ENCODE results near the gene LRMDA. TPM values are rescaled to one million over a fixed set of nuclear protein-coding genes. Genes with fewer than 3 reads are reported as not detected.

LRMDA gene
- total and polyA plus RNA-seq, 2 of the 4 experiments (the other 2 are of a cell fraction) = 0.07 TPM; not detected in 1

DNA sequence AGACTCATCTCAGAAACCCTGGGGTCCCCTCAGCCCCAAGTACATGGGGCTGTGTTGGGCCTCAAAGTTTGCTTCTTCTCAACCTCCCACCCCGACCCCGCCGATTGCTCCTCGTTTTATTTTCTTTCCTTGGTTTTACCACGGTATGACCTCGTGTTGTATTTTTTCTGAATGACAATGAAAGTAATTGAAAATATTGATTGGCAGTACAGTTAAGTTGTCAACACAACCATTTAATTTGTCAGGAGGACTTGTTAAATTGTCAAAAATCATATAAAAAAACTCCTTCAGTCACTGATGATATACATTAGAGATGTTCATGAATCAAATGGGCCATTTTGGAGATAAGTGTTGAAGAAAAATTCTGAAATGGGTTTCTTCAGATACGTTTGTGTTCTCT is 520.7 kb downstream of the LRMDA start:
- no CpG with 5 or more reads among the region's 7 CpGs for WGBS, 2 experiments (ENCODE audit: extremely low coverage in 2 of 2, insufficient read length in 1 of 2)
- Histone ChIP-seq H3K36me3 (ENCODE audit: control insufficient read depth, insufficient read depth, low read length) (no peaks in the 10 kb centered on the region), H3K27ac (ENCODE audit: insufficient read depth, low read length) (no peak overlapping the region), H3K23ac (ENCODE audit: low read depth, low read length) (no peak overlapping the region), H3K4ac (ENCODE audit: low read depth, low read length) (no peak overlapping the region), H3K14ac (replicated peaks; ENCODE audit: low read depth, low read length) (no peak overlapping the region), H2AFZ (replicated peaks; ENCODE audit: low read length, poor library complexity) (no peak overlapping the region), H3K56ac (ENCODE audit: extremely low read depth, insufficient read depth, low read length) (no peak overlapping the region), H3K4me1 (ENCODE audit: control insufficient read depth, insufficient read depth, low read length) (no peaks in the 10 kb centered on the region), H3K9ac (ENCODE audit: low read depth, low read length) (no peak overlapping the region), H4K91ac (ENCODE audit: insufficient read depth, low read depth, low read length) (no peak overlapping the region), H3K9me1 (ENCODE audit: insufficient read depth, low read length) (no peaks in the 10 kb centered on the region), H2AK9ac (replicated peaks; ENCODE audit: low read depth, low read length, poor library complexity) (no peak overlapping the region), H4K8ac (ENCODE audit: low read depth in 2 of 2, low read length in 2 of 2) (no peak overlapping the region), H4K5ac (ENCODE audit: low read depth, low read length) (no peak overlapping the region), H3K9me3 (ENCODE audit: control insufficient read depth, insufficient read depth, low read length) (no peaks in the 10 kb centered on the region), H3K79me1 (ENCODE audit: low read depth in 1 of 2, low read length in 2 of 2) (no peaks in the 10 kb centered on the region), H3K4me2 (ENCODE audit: low read depth, low read length) (no peak overlapping the region), H4K20me1 (ENCODE audit: insufficient read depth, low read length) (no peaks in the 10 kb centered on the region), H3K27me3 (ENCODE audit: control insufficient read depth, insufficient read depth, low read length) (peaks cover 4% of the 10 kb centered on the region; the same call in 1 of the 2 replicates), H2BK5ac (ENCODE audit: low read depth, low read length, poor library complexity, severe bottlenecking) (no peak overlapping the region), H3K4me3 (ENCODE audit: insufficient read depth, low read depth, low read length) (no peak overlapping the region), H2BK120ac (ENCODE audit: low read depth, low read length) (no peak overlapping the region), H2BK15ac (ENCODE audit: low read depth, low read length) (no peak overlapping the region), H3K18ac (ENCODE audit: low read depth, low read length) (no peak overlapping the region), H2BK20ac (ENCODE audit: low read depth, low read length) (no peak overlapping the region), H2AK5ac (ENCODE audit: low read depth, low read length) (no peak overlapping the region)
- no TSS peak for BruUV-seq (replicated peaks)
- intact Hi-C loops (cut with micrococcal nuclease) = no loop called here
- DNase-seq = no peak
- CTCF ChIA-PET = no interaction called here
- dilution Hi-C loops (cut with HindIII; ENCODE audit: low sequenced_read_pairs, unreplicated experiment) = no loop called here
- POLR2A ChIA-PET (ENCODE audit: unreplicated experiment) = no interaction called here
- TF ChIP-seq SMC3 (IDR thresholded peaks at IDR 0.05; ENCODE audit: low read depth, low read length) (no peak), MAZ (IDR thresholded peaks at IDR 0.05; ENCODE audit: borderline replicate concordance, low read depth, low read length) (no peak), MAFK (IDR thresholded peaks at IDR 0.05; ENCODE audit: low read depth, low read length) (no peak), POLR2A (IDR thresholded peaks at IDR 0.05; ENCODE audit: low read depth, low read length) (no peak), MXI1 (IDR thresholded peaks at IDR 0.05; ENCODE audit: borderline replicate concordance, low read depth, low read length) (no peak), RFX5 (IDR thresholded peaks at IDR 0.05; ENCODE audit: low read depth, low read length) (no peak), NFE2L2 (IDR thresholded peaks at IDR 0.05; ENCODE audit: low read depth, low read length) (no peak), CEBPB (IDR thresholded peaks at IDR 0.05; ENCODE audit: low read depth, low read length) (no peak), CHD1 (IDR thresholded peaks at IDR 0.05; ENCODE audit: low read depth, low read length) (no peak), RCOR1 (IDR thresholded peaks at IDR 0.05; ENCODE audit: insufficient replicate concordance, low read length) (no peak), RAD21 (IDR thresholded peaks at IDR 0.05; ENCODE audit: low read length) (no peak), BHLHE40 (IDR thresholded peaks at IDR 0.05; ENCODE audit: low read depth, low read length) (no peak), FOS (IDR thresholded peaks at IDR 0.05; ENCODE audit: low read depth, low read length) (no peak)
- TF ChIP-seq, protein P1, sequence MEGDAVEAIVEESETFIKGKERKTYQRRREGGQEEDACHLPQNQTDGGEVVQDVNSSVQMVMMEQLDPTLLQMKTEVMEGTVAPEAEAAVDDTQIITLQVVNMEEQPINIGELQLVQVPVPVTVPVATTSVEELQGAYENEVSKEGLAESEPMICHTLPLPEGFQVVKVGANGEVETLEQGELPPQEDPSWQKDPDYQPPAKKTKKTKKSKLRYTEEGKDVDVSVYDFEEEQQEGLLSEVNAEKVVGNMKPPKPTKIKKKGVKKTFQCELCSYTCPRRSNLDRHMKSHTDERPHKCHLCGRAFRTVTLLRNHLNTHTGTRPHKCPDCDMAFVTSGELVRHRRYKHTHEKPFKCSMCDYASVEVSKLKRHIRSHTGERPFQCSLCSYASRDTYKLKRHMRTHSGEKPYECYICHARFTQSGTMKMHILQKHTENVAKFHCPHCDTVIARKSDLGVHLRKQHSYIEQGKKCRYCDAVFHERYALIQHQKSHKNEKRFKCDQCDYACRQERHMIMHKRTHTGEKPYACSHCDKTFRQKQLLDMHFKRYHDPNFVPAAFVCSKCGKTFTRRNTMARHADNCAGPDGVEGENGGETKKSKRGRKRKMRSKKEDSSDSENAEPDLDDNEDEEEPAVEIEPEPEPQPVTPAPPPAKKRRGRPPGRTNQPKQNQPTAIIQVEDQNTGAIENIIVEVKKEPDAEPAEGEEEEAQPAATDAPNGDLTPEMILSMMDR (conservative IDR thresholded peaks at IDR 0.05; ENCODE audit: low read depth, low read length) = no peak
- TF ChIP-seq, protein P2, sequence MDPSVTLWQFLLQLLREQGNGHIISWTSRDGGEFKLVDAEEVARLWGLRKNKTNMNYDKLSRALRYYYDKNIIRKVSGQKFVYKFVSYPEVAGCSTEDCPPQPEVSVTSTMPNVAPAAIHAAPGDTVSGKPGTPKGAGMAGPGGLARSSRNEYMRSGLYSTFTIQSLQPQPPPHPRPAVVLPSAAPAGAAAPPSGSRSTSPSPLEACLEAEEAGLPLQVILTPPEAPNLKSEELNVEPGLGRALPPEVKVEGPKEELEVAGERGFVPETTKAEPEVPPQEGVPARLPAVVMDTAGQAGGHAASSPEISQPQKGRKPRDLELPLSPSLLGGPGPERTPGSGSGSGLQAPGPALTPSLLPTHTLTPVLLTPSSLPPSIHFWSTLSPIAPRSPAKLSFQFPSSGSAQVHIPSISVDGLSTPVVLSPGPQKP (IDR thresholded peaks at IDR 0.05; ENCODE audit: borderline replicate concordance, low read depth, low read length) = no peak
- TF ChIP-seq, protein P3, sequence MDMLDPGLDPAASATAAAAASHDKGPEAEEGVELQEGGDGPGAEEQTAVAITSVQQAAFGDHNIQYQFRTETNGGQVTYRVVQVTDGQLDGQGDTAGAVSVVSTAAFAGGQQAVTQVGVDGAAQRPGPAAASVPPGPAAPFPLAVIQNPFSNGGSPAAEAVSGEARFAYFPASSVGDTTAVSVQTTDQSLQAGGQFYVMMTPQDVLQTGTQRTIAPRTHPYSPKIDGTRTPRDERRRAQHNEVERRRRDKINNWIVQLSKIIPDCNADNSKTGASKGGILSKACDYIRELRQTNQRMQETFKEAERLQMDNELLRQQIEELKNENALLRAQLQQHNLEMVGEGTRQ (IDR thresholded peaks at IDR 0.05; ENCODE audit: low read depth, low read length) = no peak
- no peak for ATAC-seq (ENCODE audit: low read depth)
- in situ Hi-C loops (cut with MboI; ENCODE audit: low sequenced_read_pairs) = no loop called here

All from IMR-90 (cell line).